OCI-LY1 (cell line): ENCODE data around the gene PRKCH.
"Not testable (repeated sequence)": the region's sequence is repeated elsewhere in the genome, so short reads cannot be mapped to it uniquely, and the experiment has no call there.

Source experiments
- CTCF ChIP-seq: fragments of 200-600 bp; sonication (generic), shearing (Covaris generic); IDR thresholded peaks from 2 replicates; pipeline ENCODE4 v1.5.1; 2017; ENCODE audit warnings: mild to moderate bottlenecking, antibody characterized with exemption, low read length, moderate library complexity, mixed read lengths
- EZH2 ChIP-seq: fragments of 200-600 bp; sonication (generic), shearing (Covaris generic); IDR thresholded peaks from 2 replicates; pipeline ENCODE4 v1.8.0; 2017; ENCODE audit warnings: borderline replicate concordance, mixed run types, mild to moderate bottlenecking, antibody characterized with exemption, low read length, moderate library complexity, mixed read lengths

- TF ChIP-seq CTCF, EZH2: not testable (repeated sequence)
Measured at GRCh38 chr14:61308701-61309100, 12.7 kb upstream of the PRKCH start.
